Dendritic cell treated with granulocyte-macrophage colony-stimulating factor and Interleukin-4, amounts not matched to agents 40 ng/mL and 50 ng/mL, for 4 days (primary cell): ENCODE measurements around the gene GPC6.

ENCODE experiments used
- H3K27ac Mint-ChIP-seq: one replicate; pipeline ENCODE4 v1.8.0; 2022; ENCODE audit warnings: mild to moderate bottlenecking, mixed read lengths
- H3K27me3 Mint-ChIP-seq: one replicate; pipeline ENCODE4 v1.8.0; 2022; ENCODE audit warnings: mild to moderate bottlenecking, mixed read lengths
- H3K36me3 Mint-ChIP-seq: one replicate; pipeline ENCODE4 v1.8.0; 2022; ENCODE audit warnings: low read depth, mixed read lengths
- H3K4me1 Mint-ChIP-seq: one replicate; pipeline ENCODE4 v1.8.0; 2022; ENCODE audit warnings: low read depth, mixed read lengths
- H3K4me3 Mint-ChIP-seq: one replicate; pipeline ENCODE4 v1.8.0; 2022; ENCODE audit warnings: mild to moderate bottlenecking, moderate library complexity, mixed read lengths
- H3K9me3 Mint-ChIP-seq: one replicate; pipeline ENCODE4 v1.8.0; 2022; ENCODE audit warnings: mixed read lengths
- intact Hi-C: fragments of 100-400 bp; cut with micrococcal nuclease; formaldehyde crosslinking; loops from one replicate; pipeline ENCODE4 v1.15.0; 2022

GPC6 gene

DNA sequence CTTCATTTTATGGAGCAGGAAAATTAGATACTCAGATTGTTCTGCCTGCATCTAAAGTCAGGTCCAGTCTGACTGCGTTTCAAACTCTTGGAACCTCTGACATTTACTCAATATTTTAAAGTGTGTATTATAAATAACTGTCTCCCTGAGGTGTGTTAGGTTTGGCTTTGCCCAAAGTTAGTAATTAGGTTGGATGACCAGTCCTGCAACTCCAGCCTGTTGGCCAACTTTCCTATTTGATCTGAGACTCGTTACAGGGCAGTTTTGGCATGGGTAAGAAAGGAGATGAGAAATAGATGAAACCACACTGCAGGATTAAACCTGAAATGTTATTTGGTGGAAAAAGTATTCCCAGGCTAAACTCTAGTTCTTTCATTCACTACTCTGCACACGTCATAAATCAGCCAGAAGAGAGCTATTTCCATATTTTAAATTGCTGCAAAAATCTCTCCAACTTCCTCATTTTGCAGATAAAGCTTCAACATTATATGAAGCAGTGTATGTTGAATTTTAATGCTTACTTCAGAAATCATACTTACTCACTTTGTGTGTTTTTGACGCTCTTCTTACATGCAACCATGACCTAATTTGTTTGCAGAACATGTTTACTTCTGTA, 895.8 kb downstream of the GPC6 start:
- Mint-ChIP-seq H3K9me3 (no peaks in the 10 kb centered on the region), H3K36me3 (no peaks in the 10 kb centered on the region), H3K4me3 (no peak overlapping the region), H3K27me3 (peaks cover 2% of the 10 kb centered on the region), H3K4me1 (no peaks in the 10 kb centered on the region), H3K27ac (no peak overlapping the region)
- intact Hi-C loops, result no loop called here

DNA sequence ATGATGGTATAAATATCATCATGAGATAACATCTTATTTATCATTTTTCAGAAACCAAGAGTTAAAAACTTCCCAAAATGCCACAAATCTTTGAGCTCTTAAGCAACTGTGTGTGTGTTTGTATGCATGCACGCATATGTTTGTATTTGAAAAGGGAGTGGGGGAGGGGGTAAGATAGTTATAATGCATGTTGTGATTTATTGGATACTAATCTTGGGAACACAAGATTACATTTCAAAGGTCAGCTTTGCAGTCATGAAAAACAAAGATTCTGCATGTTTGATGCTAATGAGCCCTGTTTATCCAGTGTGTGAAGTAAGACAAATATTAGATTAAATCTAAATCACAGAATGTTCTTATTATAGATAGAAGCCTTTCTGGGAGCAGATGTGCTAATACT, 897.0 kb downstream of the GPC6 start:
- peaks cover 2% of the 10 kb centered on the region for H3K27me3 Mint-ChIP-seq
- no peak overlapping the region for H3K4me3 Mint-ChIP-seq
- H3K9me3 Mint-ChIP-seq, result no peaks in the 10 kb centered on the region

DNA sequence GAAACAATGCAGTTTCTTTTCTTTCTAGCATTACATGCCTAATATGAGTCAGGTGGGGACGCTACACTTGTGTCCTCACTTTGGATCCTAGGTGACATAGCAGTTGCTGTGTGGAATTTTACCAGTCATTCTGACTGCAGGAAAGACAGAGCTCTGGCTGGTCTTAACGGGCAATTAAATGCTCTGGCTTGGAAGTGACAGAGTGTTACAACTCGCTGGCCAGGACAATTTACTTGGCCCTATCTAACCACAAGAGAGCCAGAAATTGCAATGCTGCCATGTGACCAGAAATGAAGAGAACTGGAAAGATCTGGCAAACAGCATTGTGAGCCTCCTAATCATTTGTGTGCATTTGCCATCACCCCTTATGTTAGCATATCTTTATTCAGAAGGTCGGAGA, 901.8 kb downstream of the GPC6 start:
- intact Hi-C loops, result no loop called here
- peaks cover 2% of the 10 kb centered on the region for H3K27me3 Mint-ChIP-seq
- H3K4me3 Mint-ChIP-seq, result no peak overlapping the region
- H3K36me3 Mint-ChIP-seq, result no peaks in the 10 kb centered on the region
- H3K9me3 Mint-ChIP-seq, result no peaks in the 10 kb centered on the region
- H3K4me1 Mint-ChIP-seq, result no peaks in the 10 kb centered on the region
- no peak overlapping the region for H3K27ac Mint-ChIP-seq

More for the DNA sequence above, 897.0 kb downstream of the GPC6 start:
- H3K4me1 Mint-ChIP-seq, result no peaks in the 10 kb centered on the region
- intact Hi-C loops, result no loop called here
- no peak overlapping the region for H3K27ac Mint-ChIP-seq
- H3K36me3 Mint-ChIP-seq, result no peaks in the 10 kb centered on the region

DNA sequence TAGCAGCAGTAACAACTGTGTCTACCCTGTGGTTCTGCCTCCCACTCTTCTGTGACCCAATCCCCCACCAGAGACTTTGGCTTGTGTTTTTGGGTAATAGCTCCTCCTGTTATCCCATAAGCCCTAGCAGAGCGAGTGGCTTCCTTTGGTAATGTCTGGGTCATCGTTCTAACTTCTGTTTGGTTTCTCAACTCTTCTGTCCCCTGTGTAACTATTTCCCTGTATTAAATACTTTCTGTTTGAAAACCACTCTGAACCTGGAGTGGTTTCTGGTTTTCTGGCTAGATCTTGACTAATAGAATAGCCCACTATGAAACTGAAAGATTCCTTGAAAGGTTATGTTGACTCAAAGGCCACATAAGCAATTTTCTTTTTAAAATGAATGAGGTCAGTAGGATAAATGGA, 902.9 kb downstream of the GPC6 start:
- intact Hi-C loops, result no loop called here
- no peaks in the 10 kb centered on the region for H3K27me3 Mint-ChIP-seq
- no peaks in the 10 kb centered on the region for H3K4me1 Mint-ChIP-seq
- H3K9me3 Mint-ChIP-seq, result no peaks in the 10 kb centered on the region
- H3K27ac Mint-ChIP-seq, result no peak overlapping the region
- no peaks in the 10 kb centered on the region for H3K36me3 Mint-ChIP-seq
- H3K4me3 Mint-ChIP-seq, result no peak overlapping the region

DNA sequence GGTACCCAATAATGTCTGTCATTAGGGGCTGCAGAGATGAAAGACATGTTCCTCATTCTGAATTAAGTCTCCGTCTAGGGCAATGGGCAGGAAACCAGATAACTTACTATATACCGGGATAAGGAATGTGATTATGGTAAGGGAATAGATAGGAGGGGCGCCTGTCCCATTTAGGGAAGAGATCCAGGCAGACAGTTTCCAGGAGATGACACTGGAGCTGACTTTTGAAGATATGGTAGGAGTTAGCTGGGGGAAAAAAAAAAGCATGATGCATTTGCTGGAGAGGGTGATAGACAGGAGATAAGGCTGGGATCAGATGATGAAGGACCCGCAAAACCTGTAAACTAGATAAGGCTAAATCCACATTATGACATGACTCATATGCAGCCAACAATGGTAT, 912.2 kb downstream of the GPC6 start:
- Mint-ChIP-seq H3K9me3 (no peaks in the 10 kb centered on the region), H3K27ac (no peak overlapping the region), H3K4me1 (no peaks in the 10 kb centered on the region), H3K36me3 (no peaks in the 10 kb centered on the region), H3K4me3 (no peak overlapping the region), H3K27me3 (no peaks in the 10 kb centered on the region)
- intact Hi-C loops, result no loop called here

DNA sequence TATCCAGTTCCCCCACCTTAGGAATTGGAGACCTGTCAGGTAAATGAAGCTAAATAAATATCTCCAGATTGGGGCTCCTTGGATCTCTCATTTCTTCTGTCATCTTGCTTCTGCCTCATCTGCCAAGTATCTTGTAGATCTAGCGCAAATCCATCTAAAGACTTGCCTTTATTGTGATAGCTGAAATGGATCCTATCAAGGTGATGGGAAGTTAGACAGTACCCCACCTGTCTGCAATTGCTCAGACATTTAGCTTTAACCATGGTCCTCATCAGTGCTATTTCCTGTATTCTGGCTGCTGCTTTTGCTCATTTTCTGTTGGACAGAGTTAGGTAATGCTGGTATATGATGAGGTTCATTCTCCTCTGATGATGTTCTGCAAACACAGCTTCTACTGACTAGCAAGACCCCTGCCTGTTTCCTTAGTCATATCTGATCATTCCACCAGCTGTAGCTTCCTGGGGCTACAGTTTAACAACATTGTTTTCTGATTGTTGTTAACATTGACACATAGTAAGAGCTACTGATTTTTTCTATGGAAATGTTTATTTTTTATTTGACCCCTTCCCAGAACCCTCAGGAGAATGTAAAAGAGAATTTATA, 912.9 kb downstream of the GPC6 start:
- intact Hi-C loops, result no loop called here
- H3K9me3 Mint-ChIP-seq, result no peaks in the 10 kb centered on the region

DNA sequence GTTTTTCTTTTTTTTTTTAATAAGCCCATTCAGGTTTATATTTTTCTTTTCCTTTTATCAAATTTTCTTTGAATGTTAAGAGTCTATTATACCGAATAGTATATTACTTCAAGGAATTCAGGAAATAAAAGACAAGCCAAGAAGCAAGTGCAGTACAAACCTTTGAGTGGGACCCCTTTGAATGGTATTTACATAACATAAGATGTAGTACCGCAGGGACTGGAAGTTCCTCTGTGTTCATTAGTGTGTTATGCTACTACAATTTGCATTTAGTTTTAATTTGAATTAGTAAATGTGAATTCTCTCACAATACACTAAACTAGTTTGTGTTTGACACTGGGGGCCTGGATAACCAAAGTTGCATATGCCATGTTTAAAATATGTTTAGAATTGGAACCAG, 913.4 kb downstream of the GPC6 start:
- Mint-ChIP-seq H3K4me3 (no peak overlapping the region), H3K27me3 (no peaks in the 10 kb centered on the region), H3K27ac (no peak overlapping the region), H3K9me3 (no peaks in the 10 kb centered on the region), H3K36me3 (no peaks in the 10 kb centered on the region), H3K4me1 (no peaks in the 10 kb centered on the region)
- intact Hi-C loops, result no loop called here

More for the DNA sequence above, 912.9 kb downstream of the GPC6 start:
- Mint-ChIP-seq H3K4me3 (no peak overlapping the region), H3K27me3 (no peaks in the 10 kb centered on the region), H3K27ac (no peak overlapping the region), H3K36me3 (no peaks in the 10 kb centered on the region), H3K4me1 (no peaks in the 10 kb centered on the region)

DNA sequence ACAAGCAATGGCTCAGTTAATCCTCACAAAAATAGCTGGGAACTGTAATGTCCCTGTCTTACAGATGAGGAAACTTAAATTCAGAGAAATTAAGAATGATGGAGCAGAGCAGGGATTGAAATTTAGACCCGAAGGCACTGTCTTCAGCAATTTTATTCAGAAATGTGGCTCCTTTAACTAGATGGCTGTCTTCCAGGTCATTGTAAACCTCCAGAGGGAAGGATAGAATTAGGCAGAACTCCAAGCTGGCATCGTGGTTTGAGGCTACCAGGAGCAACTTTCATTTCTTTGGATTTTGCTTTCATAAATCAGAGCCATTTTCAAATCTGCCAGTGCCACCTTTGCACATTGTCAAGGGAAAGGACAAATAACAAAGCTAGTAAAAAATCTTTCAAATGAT, 913.9 kb downstream of the GPC6 start:
- Mint-ChIP-seq H3K27ac (no peak overlapping the region), H3K4me3 (no peak overlapping the region), H3K27me3 (no peaks in the 10 kb centered on the region), H3K36me3 (no peaks in the 10 kb centered on the region), H3K4me1 (no peaks in the 10 kb centered on the region), H3K9me3 (no peaks in the 10 kb centered on the region)
- intact Hi-C loops, result no loop called here

DNA sequence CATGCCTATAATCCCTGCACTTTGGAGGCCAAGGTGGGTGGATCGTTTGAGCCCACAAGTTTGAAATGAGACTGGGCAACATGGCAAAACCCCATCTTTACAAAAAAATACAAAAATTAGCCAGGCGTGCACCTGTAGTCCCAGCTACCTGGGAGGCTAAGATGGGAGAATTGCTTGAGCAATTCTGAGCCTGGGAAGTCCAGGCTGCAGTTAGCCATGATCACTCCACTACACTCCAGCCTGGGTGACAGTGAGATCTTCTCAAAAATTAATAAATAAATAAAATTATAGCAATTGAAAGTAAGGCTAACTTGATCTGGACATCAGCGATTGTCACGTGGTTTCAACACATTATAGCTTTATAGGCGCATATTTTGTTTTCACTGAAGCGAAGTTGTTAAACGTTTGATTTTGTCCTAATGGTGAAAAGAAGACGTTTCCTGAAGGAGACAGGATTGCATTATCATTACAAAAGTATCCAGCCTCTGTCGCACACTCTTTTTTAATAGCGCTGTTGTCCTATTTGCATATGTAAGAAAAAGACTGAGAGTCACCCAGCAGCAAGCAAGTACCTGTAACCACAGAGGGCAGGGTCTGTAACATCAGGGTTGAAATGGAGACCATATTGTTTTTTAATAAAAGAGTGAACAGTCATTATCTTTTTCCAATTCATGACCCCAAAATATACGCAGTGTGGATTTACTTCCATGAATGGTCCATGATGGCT, 917.2 kb downstream of the GPC6 start:
- no peak overlapping the region for H3K4me3 Mint-ChIP-seq
- intact Hi-C loops, result no loop called here

DNA sequence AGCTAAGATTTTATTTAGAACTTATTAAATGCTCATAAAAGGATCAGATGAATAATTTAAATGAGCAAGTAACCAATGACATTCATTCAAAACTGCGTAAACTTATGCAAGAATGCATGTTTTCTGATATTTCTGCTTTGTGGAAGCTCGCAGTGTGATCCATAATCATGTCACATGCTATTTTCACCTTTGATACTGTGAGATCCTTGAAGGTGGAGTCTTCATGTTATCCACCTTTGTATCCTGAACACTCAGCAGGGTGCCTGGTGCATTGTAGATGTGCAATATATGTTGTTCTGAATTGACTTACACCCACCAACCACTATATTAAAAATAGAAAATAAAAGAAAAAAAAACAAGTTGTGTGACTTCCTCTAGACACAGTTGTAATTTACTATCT, 919.4 kb downstream of the GPC6 start:
- Mint-ChIP-seq H3K4me3 (no peak overlapping the region), H3K4me1 (no peaks in the 10 kb centered on the region), H3K27ac (no peak overlapping the region), H3K36me3 (no peaks in the 10 kb centered on the region), H3K9me3 (no peaks in the 10 kb centered on the region), H3K27me3 (no peaks in the 10 kb centered on the region)
- intact Hi-C loops, result no loop called here

More for the DNA sequence above, 917.2 kb downstream of the GPC6 start:
- no peaks in the 10 kb centered on the region for H3K36me3 Mint-ChIP-seq
- H3K27me3 Mint-ChIP-seq, result no peaks in the 10 kb centered on the region
- no peaks in the 10 kb centered on the region for H3K9me3 Mint-ChIP-seq
- no peaks in the 10 kb centered on the region for H3K4me1 Mint-ChIP-seq
- no peak overlapping the region for H3K27ac Mint-ChIP-seq

DNA sequence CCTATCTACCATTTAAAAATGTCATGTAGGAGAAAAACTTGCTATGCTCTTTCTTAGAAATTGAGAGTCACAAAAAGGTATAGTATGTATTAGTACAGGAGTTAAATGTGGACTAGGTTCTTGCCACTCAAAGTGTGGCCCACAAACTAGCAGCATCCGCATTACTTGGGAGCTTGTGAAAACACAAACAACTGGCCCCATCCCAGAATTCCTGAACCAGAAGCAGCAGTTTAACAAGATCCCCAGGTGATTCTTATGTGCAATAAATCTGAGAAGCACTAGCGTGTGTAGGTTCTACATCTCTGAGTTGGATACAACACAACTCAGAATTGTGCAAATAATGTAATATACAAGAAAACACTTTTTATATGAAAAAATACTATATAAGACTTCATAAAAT, 927.0 kb downstream of the GPC6 start:
- intact Hi-C loops, result no loop called here
- Mint-ChIP-seq H3K4me1 (no peaks in the 10 kb centered on the region), H3K27ac (no peak overlapping the region), H3K27me3 (no peaks in the 10 kb centered on the region), H3K9me3 (no peaks in the 10 kb centered on the region), H3K4me3 (no peak overlapping the region), H3K36me3 (no peaks in the 10 kb centered on the region)

DNA sequence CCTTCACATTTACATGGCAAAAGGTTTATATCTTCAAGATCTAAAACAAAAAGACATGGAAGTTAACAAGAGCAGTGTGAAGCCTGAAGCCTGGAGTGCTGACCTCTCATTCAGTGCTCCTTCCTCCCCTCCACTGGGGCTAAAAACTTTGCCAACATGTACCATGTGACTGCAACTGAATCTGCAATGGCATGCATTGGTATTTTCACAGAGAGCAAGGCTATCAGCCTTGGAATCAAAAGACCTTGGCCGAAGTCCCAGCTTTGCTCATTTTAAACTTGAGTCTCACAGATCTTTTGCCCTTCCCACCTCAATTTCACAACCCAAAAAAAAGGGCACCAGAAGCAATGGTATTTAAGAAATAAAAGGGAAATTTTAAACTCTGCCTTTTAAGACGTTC, 927.8 kb downstream of the GPC6 start:
- Mint-ChIP-seq H3K27me3 (no peaks in the 10 kb centered on the region), H3K4me1 (no peaks in the 10 kb centered on the region), H3K36me3 (no peaks in the 10 kb centered on the region), H3K4me3 (no peak overlapping the region), H3K27ac (no peak overlapping the region), H3K9me3 (no peaks in the 10 kb centered on the region)
- intact Hi-C loops, result no loop called here

DNA sequence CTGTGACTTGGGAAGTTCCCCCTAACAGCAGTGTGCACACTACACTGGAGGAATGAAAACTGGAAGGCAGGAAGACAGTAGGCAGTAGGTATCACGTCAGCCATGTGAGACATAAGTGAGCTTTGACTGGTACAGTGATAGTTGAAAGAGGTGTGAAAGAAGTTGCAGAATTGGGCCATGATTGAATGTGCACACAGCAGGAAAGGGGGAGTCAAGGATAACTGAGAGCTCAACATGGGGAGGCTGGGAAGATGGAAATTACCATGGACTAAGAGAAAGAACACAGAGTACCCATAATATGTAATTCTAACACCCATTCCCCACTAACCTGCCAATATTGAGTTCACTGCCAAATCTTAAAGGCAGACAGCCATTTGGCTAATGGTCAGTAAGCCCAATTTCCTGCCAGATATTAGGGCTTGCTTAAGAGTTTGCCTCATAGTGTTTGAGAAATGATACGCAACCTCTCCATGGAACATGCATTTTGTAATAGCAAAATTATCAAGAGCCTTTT, 931.2 kb downstream of the GPC6 start:
- peaks cover 9% of the 10 kb centered on the region for H3K9me3 Mint-ChIP-seq
- no peaks in the 10 kb centered on the region for H3K4me1 Mint-ChIP-seq
- no peak overlapping the region for H3K4me3 Mint-ChIP-seq
- H3K27me3 Mint-ChIP-seq, result no peaks in the 10 kb centered on the region
- intact Hi-C loops, result loop anchor here (5.0 kb wide), 1 partner anchor 200 kb away; no protein-coding TSS in a partner anchor
- H3K36me3 Mint-ChIP-seq, result no peaks in the 10 kb centered on the region
- H3K27ac Mint-ChIP-seq, result no peak overlapping the region

DNA sequence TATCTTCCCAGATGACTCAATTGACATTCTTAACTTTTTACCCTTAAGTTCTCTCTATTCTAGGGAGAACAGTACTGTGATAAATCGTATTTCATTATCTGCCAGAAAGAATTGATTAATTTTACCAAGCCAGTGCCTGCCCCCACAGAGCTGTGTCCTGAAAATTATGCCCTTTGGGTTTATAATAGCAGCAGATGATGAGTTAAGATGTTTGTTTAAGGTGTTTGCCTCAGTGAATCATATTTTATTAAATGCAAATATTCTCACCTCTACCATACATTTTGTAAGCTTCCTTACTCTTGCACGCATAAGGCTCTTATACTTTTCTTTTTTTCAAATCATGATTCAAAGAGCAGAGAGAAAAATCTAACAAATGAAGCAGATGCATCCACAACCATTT, 934.3 kb downstream of the GPC6 start:
- intact Hi-C loops, result no loop called here

More for the DNA sequence above, 934.3 kb downstream of the GPC6 start:
- no peak overlapping the region for H3K4me3 Mint-ChIP-seq
- no peaks in the 10 kb centered on the region for H3K36me3 Mint-ChIP-seq
- no peak overlapping the region for H3K27ac Mint-ChIP-seq
- no peaks in the 10 kb centered on the region for H3K4me1 Mint-ChIP-seq
- H3K9me3 Mint-ChIP-seq, result peaks cover 9% of the 10 kb centered on the region
- no peaks in the 10 kb centered on the region for H3K27me3 Mint-ChIP-seq
